GM19193 (cell line): ENCODE measurements around the gene MBD5.

ENCODE experiments used
- POLR2A ChIP-seq: IDR thresholded peaks from 4 replicates; pipeline ENCODE4 v1.6.1; 2011; ENCODE audit not compliant: insufficient read depth, insufficient read length; ENCODE audit errors: extremely low read depth

Gene MBD5

GRCh38 chr2:148416248-148416647 is 395.4 kb downstream of the MBD5 start:
- TF ChIP-seq POLR2A, result no peak

GRCh38 chr2:148430101-148430500 is 409.2 kb downstream of the MBD5 start:
- no peak for TF ChIP-seq POLR2A

- no peak for TF ChIP-seq POLR2A
Measured at GRCh38 chr2:148447877-148448276, 427.0 kb downstream of the MBD5 start.

- no peak for TF ChIP-seq POLR2A
Measured at GRCh38 chr2:148450531-148450930, 429.6 kb downstream of the MBD5 start.

- no peak for TF ChIP-seq POLR2A
Measured at GRCh38 chr2:148451046-148451445, 430.2 kb downstream of the MBD5 start.

GRCh38 chr2:148455791-148456190 is 434.9 kb downstream of the MBD5 start:
- no peak for TF ChIP-seq POLR2A

GRCh38 chr2:148458171-148458570 is 437.3 kb downstream of the MBD5 start:
- TF ChIP-seq POLR2A, result no peak

- TF ChIP-seq POLR2A, result no peak
Measured at GRCh38 chr2:148459377-148459778, 438.5 kb downstream of the MBD5 start.

GRCh38 chr2:148461876-148462275 is 441.0 kb downstream of the MBD5 start:
- TF ChIP-seq POLR2A, result no peak

- no peak for TF ChIP-seq POLR2A
Measured at GRCh38 chr2:148475626-148476025, 454.7 kb downstream of the MBD5 start.

- no peak for TF ChIP-seq POLR2A
Measured at GRCh38 chr2:148479398-148479797, 458.5 kb downstream of the MBD5 start.

- TF ChIP-seq POLR2A, result no peak
Measured at GRCh38 chr2:148483665-148484064, 462.8 kb downstream of the MBD5 start.

- no peak for TF ChIP-seq POLR2A
Measured at GRCh38 chr2:148484066-148484465, 463.2 kb downstream of the MBD5 start.

- no peak for TF ChIP-seq POLR2A
Measured at GRCh38 chr2:148486655-148487054, 465.8 kb downstream of the MBD5 start.

GRCh38 chr2:148487439-148487838 is 466.5 kb downstream of the MBD5 start:
- no peak for TF ChIP-seq POLR2A

- no peak for TF ChIP-seq POLR2A
Measured at GRCh38 chr2:148490840-148491439, 470.0 kb downstream of the MBD5 start.
